HG03378 (cell line): Measurements from ENCODE around the gene CDK3.

Experiments used
- ATAC-seq: cut with Tn5 transposase; IDR thresholded peaks from one replicate; pipeline ENCODE4 v1.9.1; 2021; ENCODE audit warnings: mild to moderate bottlenecking, moderate library complexity; ENCODE audit not compliant: unreplicated experiment

Gene CDK3

DNA sequence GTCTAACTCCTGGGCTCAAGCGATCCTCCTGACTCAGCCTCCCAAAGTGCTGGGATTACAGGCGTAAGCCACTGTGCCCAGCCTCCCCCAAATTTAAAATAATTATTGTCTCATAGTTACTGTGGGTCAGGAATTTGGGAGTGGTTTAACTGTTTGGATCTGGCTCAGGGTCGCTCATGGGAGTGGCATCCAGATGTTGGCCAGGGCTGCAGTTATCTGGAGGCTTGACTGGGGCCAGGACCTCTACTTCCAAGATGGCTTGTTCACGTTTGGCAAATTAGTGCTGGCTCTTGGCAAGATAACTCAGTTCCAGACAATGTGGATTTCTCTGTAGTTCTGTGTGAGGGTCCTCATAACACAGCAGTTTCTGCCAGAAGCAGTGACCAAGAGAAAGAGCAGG is 13.6 kb upstream of the CDK3 start:
- ATAC-seq = no peak

DNA sequence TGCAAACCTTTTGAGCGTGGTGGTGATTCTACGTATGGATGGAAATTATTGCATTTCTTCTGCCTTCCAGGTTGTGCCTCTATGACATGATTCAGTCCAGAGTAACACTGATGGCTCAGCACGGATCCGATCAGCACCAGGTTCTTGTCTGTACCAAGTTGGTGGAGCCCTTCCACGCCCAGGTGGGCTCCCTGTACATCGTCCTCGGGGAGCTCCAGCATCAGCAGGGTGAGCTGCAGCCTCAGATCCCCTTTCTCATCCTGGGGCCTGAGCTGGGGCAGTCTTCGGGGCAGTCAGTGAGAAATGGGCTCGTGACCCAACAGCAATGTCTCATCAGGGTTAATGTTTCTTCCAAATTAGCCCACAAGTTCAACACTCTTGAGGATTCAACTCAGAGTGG is 9.3 kb upstream of the CDK3 start:
- ATAC-seq = no peak

DNA sequence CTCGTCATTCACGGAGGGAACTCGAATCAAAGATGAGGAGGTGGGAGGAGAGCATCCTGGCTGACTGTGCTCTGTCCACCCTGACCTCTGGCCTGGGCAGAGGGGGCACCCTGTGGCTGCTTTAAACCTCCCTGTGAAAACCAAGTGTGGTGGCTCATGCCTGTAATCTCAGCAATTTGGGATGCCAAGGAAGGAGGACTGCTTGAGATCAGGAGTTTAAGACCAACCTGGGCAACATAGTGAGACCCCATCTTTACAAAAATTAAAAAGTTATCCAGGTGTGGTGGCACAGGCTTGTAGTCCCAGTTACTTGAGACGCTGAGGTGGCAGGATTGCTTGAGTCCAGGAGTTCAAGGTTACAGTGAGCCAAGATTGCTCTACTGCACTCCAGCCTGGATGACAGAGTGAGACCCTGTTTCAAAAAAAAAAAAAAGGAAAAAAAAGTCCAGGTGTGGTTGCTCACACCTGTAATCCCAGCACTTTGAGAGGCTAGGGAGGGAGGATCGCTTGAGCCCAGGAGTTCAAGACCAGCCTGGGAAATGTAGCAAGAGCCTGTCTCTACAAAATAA is 5.8 kb upstream of the CDK3 start:
- ATAC-seq = no peak

DNA sequence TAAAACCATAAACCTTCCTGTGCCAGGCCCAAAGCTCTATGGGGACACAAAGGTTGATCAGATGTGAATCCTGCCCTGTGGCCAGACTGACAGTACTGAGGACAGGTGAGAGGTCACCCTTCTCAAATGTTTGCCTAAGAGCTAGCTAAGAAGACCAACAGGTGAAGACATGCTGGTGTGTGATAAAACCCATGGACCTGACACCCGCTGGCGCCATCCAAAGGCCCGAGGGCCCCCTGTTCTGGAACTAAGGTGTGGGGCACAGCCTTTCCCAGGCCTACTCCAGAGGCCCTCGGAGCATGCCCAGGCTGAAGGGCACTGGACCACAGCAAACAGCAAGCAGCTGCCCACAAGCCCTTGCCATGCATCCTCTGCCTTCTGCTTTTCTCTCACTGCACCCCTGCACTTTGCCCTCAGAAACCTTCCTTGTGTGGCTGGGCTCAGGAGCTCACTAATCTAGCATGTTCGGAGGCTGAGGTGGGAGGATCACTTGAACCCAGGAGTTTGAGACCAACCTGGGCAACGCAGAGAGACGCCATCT is 5.2 kb upstream of the CDK3 start:
- no peak for ATAC-seq

DNA sequence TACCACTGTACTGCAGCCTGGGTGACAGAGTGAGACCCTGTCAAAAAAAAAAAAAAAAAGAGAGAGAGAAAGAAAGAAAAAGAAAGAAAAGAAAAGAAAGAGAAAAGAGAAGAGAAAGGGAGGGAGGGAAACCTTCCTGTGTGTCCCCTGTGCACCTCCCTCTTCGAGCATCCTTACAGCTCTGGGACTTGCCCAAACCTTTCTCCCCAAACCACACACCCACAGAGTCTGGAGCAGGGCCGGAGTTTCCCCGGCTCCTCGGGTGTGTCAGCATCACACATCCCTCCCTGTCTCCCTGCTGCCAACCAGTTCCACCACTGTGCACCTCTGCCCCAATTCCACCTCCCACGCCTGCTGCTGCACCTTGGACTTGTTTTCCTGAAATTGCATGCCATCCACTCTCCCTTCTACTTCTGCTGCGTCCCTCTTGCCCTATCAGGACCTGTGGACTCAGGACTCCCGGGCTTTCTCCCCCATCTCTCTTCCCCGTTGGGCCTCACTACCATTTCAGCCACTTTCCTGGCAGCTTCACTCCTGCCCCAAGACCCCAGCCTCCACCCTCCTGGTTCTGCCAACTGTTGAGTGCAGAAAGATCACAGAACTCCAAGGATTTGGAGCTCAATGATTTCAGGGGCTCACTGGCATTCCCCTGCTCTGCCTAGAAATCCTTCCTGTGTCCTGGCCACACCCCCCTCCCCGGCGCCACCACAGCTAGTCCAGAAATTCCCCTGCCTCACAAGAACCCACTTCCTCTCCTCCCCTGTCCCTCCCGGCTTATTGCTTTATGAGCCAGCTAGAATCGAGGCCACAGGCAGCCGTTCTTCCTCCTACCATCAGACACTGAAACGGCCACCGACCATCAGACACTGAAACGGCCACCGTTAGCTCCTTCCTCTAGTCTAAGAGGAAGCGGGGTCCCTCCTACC is 3.7 kb upstream of the CDK3 start:
- no peak for ATAC-seq

DNA sequence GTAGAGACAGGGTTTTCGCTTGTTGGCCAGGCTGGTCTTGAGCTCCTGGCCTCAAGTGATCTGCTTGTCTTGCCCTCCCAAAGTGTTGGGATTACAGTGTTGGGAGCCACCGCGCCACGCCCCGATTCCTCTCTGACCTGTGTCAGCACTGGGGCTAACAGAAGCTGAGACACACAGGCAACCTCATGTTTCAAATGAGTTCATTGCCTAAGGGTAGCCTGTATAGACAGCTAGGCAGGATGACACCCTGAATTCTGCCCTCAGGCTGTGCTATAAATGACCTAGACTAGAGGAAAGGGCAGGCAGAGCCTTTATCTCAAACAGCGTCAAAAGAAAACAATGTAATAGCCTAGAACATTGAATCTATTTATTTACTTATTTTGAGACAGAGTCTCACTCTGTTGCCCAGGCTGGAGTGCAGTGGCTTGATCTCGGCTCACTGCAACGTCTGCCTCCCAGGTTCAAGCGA is 2.3 kb upstream of the CDK3 start:
- ATAC-seq = no peak

DNA sequence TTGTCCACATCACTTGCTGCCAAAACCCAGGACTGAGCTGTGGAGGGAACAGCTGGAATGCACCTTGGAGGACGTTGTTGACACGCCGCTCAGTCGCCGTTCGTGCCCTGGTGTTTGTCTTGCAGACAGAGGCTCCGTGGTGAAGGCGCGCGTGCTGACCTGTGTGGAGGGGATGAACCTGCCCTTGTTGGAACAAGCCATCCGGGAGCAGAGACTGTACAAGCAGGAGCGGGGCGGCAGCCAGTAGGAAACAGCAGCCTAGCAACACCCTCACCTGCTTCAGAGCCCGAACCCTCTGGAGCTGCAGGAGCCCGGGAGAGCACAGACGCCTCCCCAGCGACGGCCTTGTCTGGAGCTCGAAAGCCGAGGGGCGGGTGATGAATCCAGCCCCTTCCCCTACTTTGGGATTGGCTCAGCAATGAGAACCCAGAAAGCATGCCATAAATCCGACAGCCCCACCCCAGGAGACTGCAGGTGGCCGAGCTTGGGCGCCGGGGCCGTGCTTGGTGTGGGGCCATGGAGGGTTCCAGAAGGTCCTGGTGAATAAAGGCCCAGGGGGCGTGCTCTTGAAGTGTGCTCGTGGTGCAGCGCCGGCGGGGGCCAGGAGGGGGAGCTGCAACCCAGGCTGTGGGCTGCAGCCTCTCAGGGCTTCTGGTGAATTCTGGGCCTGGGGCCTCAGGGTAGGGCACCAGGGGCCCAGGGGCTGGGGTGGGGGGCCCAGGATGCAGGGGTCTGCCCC is 470 bp upstream of the CDK3 start:
- no peak for ATAC-seq

DNA sequence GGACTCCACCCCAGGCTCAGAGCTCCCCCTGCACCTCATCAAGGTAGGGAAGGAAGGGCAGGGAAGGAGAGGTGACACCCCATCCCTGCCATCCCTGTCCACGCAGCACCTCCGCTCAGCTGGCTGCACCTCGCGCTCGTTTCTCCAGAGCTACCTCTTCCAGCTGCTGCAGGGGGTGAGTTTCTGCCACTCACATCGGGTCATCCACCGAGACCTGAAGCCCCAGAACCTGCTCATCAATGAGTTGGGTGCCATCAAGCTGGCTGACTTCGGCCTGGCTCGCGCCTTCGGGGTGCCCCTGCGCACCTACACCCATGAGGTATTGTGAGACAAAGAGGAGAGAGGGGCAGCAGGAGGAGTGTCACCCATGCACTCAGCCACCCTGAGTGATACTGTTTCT is 1.4 kb downstream of the CDK3 start:
- ATAC-seq = no peak

DNA sequence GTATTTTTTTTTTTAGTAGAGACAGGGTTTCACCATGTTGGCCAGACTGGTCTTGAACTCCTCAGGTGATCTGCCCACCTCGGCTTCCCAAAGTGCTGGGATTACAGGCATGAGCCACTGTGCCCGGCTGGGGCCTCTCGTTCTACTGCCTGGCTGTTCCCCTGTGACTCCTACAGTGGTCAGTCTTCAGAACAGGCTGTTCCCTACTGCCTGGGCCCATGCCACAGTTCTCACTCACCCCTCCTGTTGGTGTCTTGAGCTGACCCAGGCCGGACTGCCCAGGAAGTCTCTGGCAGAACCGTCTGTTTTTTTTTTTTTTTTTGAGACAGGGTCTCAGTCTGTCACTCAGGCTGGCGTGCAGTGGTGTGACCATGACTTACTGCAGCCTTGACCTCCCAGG is 3.3 kb downstream of the CDK3 start:
- no peak for ATAC-seq

DNA sequence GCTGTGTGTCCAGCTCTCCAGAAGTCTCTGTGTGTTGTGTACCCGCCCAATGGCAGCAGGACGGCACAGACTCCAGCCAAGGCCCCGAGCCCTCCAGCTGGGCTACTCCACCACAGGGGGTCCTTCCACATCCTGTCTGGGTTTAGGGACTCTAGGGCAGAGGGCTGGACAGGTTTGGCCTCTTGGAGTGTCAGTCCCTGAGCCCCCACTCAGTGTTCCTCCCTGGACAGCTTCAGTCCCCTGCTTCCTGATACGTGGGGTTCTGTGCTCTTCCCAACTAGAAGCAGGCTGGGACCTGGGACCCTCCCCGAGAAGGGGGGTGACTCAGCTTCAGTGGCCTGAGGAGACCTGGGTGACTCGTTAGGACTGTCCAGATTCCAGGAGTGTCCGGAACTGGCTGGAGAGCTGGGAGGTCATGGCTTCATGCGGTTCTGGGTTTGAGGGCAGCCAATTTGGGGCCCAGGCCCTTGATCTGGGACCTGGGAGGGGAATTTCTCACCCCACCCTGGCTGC is 4.2 kb downstream of the CDK3 start:
- no peak for ATAC-seq

DNA sequence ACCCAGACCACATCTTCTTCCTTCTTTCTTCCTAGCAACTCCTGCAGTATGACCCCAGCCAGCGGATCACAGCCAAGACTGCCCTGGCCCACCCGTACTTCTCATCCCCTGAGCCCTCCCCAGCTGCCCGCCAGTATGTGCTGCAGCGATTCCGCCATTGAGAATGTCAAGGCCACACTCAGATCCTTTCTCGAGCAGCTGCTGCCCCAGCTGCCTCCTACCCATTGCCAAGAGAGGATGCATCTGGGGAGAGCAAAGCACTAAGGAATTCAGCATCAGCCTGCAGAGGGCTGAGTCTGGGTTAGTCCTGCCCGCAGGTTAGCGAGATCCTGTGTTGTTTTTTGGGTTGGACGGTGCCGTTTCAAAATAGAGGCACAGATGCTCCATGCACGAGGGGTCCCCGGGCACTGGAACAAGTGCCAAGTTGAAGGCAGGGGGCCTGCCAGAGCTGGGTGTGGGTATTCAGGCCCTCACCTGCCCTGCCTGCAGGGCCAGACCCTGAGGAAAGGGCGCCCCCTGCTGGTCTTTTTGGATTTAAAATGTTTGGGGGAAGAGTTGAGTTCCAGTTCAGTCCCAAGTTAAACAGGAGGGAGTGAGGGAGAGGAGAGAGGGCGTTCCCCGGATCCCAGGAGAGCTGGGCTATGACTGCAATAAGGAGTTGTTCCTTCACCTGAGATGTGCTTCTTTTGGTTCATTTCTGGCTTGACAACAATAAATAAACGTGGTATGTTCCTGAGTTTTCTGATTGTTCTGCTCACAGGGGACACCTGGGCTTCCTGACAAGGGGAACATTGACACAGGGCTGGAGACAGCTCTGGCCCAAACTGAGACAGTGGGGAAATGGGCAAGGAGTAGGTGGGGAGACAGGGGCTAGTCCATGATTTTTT is 4.9 kb downstream of the CDK3 start:
- ATAC-seq = no peak

DNA sequence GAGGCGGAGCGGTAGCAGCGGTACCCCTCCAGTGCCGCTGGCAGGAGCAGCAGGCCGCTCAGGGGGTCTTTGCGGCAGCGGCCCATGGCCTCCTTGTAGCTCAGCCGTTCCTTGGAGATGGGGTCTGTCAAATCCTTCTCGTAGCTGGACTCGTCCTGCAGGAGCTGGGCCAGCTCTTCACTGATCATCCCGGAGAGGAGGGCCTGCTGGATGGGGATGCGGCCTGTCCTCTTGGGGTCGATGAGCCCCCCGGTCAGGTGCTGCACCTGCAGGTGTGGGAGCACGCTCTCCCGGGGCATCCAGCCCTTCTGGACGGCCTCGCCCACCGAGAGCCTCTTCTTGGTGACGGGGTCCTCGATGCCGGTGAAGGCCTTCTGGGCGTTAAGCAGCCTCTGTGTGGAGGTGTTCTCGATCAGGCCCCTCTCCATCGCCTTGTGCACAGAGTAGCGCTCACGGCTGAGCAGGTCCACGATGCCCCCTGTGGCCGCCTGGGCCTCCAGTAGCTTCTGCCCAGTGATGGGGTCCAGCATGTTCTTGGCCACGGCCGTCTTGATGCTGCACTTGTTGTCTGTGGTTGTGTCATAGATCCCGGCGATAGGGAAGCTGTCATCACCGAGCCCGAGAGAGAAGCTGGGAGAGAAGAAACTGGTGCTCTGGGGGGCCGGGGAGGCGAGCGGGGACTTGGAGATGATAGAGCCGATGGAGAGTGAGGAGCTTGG is 6.6 kb downstream of the CDK3 start:
- no peak for ATAC-seq

DNA sequence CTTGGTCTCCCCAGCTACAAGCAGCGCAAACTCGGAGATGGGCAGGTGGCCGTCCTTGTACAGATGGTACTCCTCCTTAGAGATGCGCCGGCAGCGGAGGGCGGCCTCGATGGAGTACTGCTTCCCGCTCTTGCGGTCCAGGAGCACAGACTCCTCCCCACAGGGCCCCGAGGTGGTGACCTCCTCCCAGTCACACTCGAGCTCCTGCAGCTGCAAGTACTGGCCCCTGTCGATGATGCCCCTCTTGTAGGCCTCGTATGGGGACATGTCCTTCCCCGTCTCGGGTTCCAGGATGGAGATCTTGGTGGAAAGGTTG is 7.2 kb downstream of the CDK3 start:
- ATAC-seq = no peak

DNA sequence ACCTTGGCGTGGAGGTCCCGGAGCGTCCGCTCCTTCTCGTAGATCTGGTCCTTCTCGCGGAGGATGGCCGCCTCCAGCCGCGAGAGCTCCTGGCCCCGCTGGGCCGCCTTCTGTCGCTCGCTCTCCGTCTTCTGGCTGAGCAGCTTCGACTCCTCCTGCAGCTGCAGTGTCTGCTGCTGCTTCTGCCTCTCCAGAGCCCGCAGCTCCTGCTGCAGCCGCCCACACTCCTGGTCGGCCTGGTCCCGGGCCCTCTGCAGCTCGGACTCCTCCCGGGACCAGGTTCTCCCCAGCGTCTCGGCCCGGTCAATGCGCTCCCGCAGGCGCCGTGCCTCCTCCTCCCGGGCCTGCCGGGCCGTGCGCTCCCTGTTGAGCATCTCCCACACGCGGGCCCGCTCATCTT is 7.6 kb downstream of the CDK3 start:
- no peak for ATAC-seq

DNA sequence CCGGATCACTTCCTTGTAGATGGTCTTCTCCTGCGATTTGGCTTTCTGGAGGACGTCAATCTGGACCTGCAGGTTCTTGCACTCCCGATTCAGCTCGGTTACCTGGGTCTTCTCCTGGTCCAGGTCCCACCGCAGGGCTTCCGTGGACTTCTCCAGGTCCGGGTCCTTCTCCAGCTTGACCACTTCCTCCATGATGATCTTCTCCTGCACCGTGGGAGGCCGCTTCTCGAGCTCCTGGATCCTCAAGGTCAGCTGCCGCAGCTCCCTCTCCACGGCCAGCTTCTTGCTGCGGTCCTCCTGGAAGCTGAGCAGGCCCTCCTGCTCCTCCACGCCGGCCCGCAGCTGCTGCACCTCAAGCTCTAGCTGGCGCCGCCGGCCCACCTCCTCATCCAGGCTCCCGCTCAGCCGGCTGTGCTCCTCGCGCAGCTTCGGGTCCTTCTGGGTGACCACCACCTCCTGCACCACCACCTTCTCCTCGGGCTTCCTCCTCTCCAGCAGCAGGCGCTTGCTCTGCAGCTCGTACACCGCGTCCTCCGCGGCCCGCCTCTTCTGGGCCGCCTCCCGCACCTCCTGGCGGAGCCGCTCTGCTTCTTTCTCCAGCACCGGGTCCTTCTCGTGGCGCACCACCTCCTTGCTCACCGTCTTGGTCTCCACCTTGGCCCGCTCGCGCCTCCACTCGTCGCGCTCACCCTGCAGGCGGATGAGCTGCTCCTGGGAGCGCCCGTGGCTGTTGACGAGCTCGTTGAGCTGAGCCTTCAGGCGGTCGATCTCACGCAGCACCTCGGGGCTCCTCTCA is 8.2 kb downstream of the CDK3 start:
- no peak for ATAC-seq

DNA sequence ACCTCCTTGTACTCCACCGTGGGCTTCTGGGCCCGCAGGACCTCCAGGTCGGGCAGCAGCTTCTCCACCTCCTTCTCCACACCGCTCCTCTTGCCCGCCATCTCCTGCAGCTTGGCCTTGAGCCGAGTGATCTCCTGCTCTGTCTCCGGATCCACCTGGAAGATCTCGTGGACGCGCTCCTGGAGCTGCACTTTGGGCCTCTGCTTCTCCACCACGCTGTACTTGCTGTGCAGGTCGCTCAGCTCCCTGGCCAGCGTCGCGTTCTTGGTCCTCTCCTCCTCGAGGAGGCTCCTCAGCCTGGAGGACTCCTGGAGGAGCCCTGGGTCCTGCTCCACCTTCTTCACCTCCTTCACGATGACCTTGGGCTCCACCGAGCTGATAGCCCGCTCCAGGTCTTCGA is 8.8 kb downstream of the CDK3 start:
- no peak for ATAC-seq

DNA sequence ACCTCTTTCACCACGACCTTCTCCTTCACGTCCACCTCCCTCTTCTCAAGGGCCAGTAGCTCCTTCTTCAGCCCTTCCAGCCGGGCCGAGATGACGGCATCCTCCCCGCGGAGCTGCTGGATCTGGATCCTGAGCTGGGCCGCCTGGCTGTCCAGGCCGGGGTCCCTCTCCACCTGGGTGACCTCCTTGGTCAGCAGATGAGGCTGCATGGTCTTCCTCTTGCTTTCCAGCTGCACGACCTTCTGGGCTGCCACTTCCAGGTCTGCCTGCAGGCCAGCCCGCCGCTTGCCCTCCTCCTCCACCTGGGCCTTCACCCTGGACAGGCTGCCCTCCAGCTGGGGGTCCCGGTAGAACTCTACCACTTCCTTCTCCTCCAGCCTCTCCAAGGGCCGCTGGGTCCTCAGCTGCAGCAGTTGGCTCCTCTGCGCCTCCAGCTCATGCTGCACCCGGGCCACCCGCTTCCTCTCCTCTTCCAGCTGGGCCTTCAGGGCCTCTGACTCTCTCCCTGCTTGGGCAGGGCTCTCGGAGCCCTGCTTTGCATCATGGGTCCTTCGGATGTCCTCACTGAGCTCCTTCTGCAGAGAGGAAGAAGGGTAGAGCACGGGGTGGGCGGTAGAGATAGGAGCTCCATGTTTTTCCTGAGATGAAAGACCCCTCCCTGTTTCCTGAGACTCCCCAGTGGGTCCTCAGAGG is 9.5 kb downstream of the CDK3 start:
- no peak for ATAC-seq

DNA sequence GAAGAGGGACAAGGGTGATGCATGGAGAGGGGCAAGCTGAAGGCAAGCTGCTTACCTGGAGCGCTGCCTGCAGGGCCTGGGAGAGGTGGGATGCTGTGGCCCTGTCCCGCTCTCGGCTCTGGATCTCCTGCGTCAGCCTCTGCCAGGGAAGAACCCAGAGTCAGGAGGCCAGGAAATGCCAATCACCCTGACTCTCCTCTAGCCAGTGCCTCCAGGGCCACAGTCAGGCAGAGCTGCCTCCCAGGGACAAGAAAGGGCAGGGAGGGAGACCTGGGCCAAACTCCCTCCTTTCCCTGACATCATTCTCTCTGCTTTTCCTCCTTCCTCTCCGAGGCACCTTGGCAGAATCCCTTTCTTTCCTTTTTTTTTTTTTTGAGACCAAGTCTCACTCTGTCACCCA is 11.3 kb downstream of the CDK3 start:
- ATAC-seq = no peak
